Measurements from ENCODE around the gene CYP3A5.
"Not testable (repeated sequence)": the region's sequence is repeated elsewhere in the genome, so short reads cannot be mapped to it uniquely, and the experiment has no call there.

Gene CYP3A5

GRCh38 chr7:99643464-99643863 is 36.3 kb downstream of the CYP3A5 start:
- no peak overlapping the region for H3K4me2 ChIP-seq (ENCODE audit: low read length)
- TF ChIP-seq, protein P1, sequence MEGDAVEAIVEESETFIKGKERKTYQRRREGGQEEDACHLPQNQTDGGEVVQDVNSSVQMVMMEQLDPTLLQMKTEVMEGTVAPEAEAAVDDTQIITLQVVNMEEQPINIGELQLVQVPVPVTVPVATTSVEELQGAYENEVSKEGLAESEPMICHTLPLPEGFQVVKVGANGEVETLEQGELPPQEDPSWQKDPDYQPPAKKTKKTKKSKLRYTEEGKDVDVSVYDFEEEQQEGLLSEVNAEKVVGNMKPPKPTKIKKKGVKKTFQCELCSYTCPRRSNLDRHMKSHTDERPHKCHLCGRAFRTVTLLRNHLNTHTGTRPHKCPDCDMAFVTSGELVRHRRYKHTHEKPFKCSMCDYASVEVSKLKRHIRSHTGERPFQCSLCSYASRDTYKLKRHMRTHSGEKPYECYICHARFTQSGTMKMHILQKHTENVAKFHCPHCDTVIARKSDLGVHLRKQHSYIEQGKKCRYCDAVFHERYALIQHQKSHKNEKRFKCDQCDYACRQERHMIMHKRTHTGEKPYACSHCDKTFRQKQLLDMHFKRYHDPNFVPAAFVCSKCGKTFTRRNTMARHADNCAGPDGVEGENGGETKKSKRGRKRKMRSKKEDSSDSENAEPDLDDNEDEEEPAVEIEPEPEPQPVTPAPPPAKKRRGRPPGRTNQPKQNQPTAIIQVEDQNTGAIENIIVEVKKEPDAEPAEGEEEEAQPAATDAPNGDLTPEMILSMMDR (IDR thresholded peaks at IDR 0.05; ENCODE audit: low read length): no peak
- no peak for TF ChIP-seq EZH2 (IDR thresholded peaks at IDR 0.05; ENCODE audit: borderline replicate concordance, low read length)
- H4K20me1 ChIP-seq (ENCODE audit: insufficient read depth, low read length): no peaks in the 10 kb centered on the region
- H3K27me3 ChIP-seq (ENCODE audit: insufficient read depth, low read length): no peaks in the 10 kb centered on the region
- no peaks in the 10 kb centered on the region for H3K9me2 ChIP-seq (ENCODE audit: low read depth, low read length)
- H3K9me3 ChIP-seq (ENCODE audit: low read length): no peaks in the 10 kb centered on the region
- no peak overlapping the region for H3K9ac ChIP-seq (ENCODE audit: low read length)
- H3K36me3 ChIP-seq (ENCODE audit: insufficient read depth, low read length): 0 out of 2 replicates have a peak, but pooled peaks cover 5% of the 10 kb centered on the region
- no peaks in the 10 kb centered on the region for H3K4me1 ChIP-seq (ENCODE audit: insufficient read depth, low read length, severe bottlenecking)
- H3K4me3 ChIP-seq (ENCODE audit: low read depth, low read length, poor library complexity, severe bottlenecking): no peak overlapping the region
- H3K79me2 ChIP-seq (ENCODE audit: insufficient read depth, low read length): no peaks in the 10 kb centered on the region
- H2AFZ ChIP-seq (ENCODE audit: low read length): no peak overlapping the region
- H3F3A ChIP-seq (ENCODE audit: insufficient read depth, low read length): no peaks in the 10 kb centered on the region
- no peak overlapping the region for H3K27ac ChIP-seq (ENCODE audit: low read depth, low read length, poor library complexity, severe bottlenecking)

- no peaks in the 10 kb centered on the region for H3K9me3 ChIP-seq (ENCODE audit: low read length)
- no peaks in the 10 kb centered on the region for H3F3A ChIP-seq (ENCODE audit: insufficient read depth, low read length)
- TF ChIP-seq, protein P1 (IDR thresholded peaks at IDR 0.05; ENCODE audit: low read length): no peak
- TF ChIP-seq EZH2 (IDR thresholded peaks at IDR 0.05; ENCODE audit: borderline replicate concordance, low read length): no peak
- no peak overlapping the region for H3K4me3 ChIP-seq (ENCODE audit: low read depth, low read length, poor library complexity, severe bottlenecking)
- H3K79me2 ChIP-seq (ENCODE audit: insufficient read depth, low read length): no peaks in the 10 kb centered on the region
- no peak overlapping the region for H2AFZ ChIP-seq (ENCODE audit: low read length)
- H3K27me3 ChIP-seq (ENCODE audit: insufficient read depth, low read length): no peaks in the 10 kb centered on the region
- H3K4me1 ChIP-seq (ENCODE audit: insufficient read depth, low read length, severe bottlenecking): no peaks in the 10 kb centered on the region
- no peaks in the 10 kb centered on the region for H3K9me2 ChIP-seq (ENCODE audit: low read depth, low read length)
- H3K27ac ChIP-seq (ENCODE audit: low read depth, low read length, poor library complexity, severe bottlenecking): no peak overlapping the region
- no peak overlapping the region for H3K4me2 ChIP-seq (ENCODE audit: low read length)
- H3K9ac ChIP-seq (ENCODE audit: low read length): no peak overlapping the region
- H4K20me1 ChIP-seq (ENCODE audit: insufficient read depth, low read length): no peaks in the 10 kb centered on the region
- 0 out of 2 replicates have a peak, but pooled peaks cover 5% of the 10 kb centered on the region for H3K36me3 ChIP-seq (ENCODE audit: insufficient read depth, low read length)
Measured at GRCh38 chr7:99642027-99642426, 37.8 kb downstream of the CYP3A5 start.

GRCh38 chr7:99639267-99639666 is 40.5 kb downstream of the CYP3A5 start:
- Histone ChIP-seq H3K4me1 (ENCODE audit: insufficient read depth, low read length, severe bottlenecking) (no peaks in the 10 kb centered on the region), H2AFZ (ENCODE audit: low read length) (no peak overlapping the region), H3K4me3 (ENCODE audit: low read depth, low read length, poor library complexity, severe bottlenecking) (no peak overlapping the region), H3K4me2 (ENCODE audit: low read length) (no peak overlapping the region), H3K9ac (ENCODE audit: low read length) (no peak overlapping the region), H3K9me2 (ENCODE audit: low read depth, low read length) (no peaks in the 10 kb centered on the region), H3K27ac (ENCODE audit: low read depth, low read length, poor library complexity, severe bottlenecking) (no peak overlapping the region), H3K27me3 (ENCODE audit: insufficient read depth, low read length) (no peaks in the 10 kb centered on the region), H3K9me3 (ENCODE audit: low read length) (no peaks in the 10 kb centered on the region), H3K36me3 (ENCODE audit: insufficient read depth, low read length) (no peaks in the 10 kb centered on the region), H3K79me2 (ENCODE audit: insufficient read depth, low read length) (no peaks in the 10 kb centered on the region), H3F3A (ENCODE audit: insufficient read depth, low read length) (no peaks in the 10 kb centered on the region), H4K20me1 (ENCODE audit: insufficient read depth, low read length) (no peaks in the 10 kb centered on the region)
- no peak for TF ChIP-seq EZH2 (IDR thresholded peaks at IDR 0.05; ENCODE audit: borderline replicate concordance, low read length)

- Histone ChIP-seq H3K4me3 (ENCODE audit: low read depth, low read length, poor library complexity, severe bottlenecking) (no peak overlapping the region), H3K27me3 (ENCODE audit: insufficient read depth, low read length) (no peaks in the 10 kb centered on the region), H3K9me3 (ENCODE audit: low read length) (no peaks in the 10 kb centered on the region), H3K79me2 (ENCODE audit: insufficient read depth, low read length) (no peaks in the 10 kb centered on the region), H3K27ac (ENCODE audit: low read depth, low read length, poor library complexity, severe bottlenecking) (no peak overlapping the region), H4K20me1 (ENCODE audit: insufficient read depth, low read length) (no peaks in the 10 kb centered on the region), H3K4me2 (ENCODE audit: low read length) (no peak overlapping the region), H2AFZ (ENCODE audit: low read length) (no peak overlapping the region), H3F3A (ENCODE audit: insufficient read depth, low read length) (no peaks in the 10 kb centered on the region), H3K9me2 (ENCODE audit: low read depth, low read length) (no peaks in the 10 kb centered on the region), H3K9ac (ENCODE audit: low read length) (no peak overlapping the region), H3K4me1 (ENCODE audit: insufficient read depth, low read length, severe bottlenecking) (no peaks in the 10 kb centered on the region), H3K36me3 (ENCODE audit: insufficient read depth, low read length) (no peaks in the 10 kb centered on the region)
- no peak for TF ChIP-seq EZH2 (IDR thresholded peaks at IDR 0.05; ENCODE audit: borderline replicate concordance, low read length)
- TF ChIP-seq, protein P1 (IDR thresholded peaks at IDR 0.05; ENCODE audit: low read length): no peak
Measured at GRCh38 chr7:99638731-99639130, 41.1 kb downstream of the CYP3A5 start.

DNA sequence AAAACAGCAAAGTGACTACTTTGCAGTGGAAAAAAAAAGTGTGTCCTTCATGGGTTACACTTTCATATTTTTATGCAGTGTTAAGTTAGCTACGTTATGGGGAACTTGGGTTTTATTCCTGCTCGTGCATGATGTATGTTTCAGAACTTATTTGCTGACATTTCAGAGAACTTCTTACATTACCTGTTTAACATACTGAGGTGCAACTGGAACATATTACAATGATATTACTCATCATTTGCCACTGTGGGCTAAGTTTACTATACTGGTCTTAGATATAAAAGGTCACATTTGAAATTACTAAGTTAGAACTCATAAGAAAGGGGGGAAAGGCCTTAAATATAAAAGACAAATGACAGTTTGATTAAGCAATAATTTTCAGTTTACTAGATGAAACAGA is 42.4 kb downstream of the CYP3A5 start:
- H2AFZ ChIP-seq (ENCODE audit: low read length); H3K4me3 ChIP-seq (ENCODE audit: low read depth, low read length, poor library complexity, severe bottlenecking); H4K20me1 ChIP-seq (ENCODE audit: insufficient read depth, low read length); H3K4me1 ChIP-seq (ENCODE audit: insufficient read depth, low read length, severe bottlenecking); H3K9me3 ChIP-seq (ENCODE audit: low read length); H3K36me3 ChIP-seq (ENCODE audit: insufficient read depth, low read length); H3K79me2 ChIP-seq (ENCODE audit: insufficient read depth, low read length); H3K9me2 ChIP-seq (ENCODE audit: low read depth, low read length); H3K27me3 ChIP-seq (ENCODE audit: insufficient read depth, low read length); H3K4me2 ChIP-seq (ENCODE audit: low read length); H3K27ac ChIP-seq (ENCODE audit: low read depth, low read length, poor library complexity, severe bottlenecking); H3K9ac ChIP-seq (ENCODE audit: low read length); H3F3A ChIP-seq (ENCODE audit: insufficient read depth, low read length): not testable (repeated sequence)

Data from OCI-LY1 (cell line).